HG02763 (cell line): ENCODE data around the gene NAALADL2.
"Not testable (repeated sequence)": the region's sequence is repeated elsewhere in the genome, so short reads cannot be mapped to it uniquely, and the experiment has no call there.

Source experiments
- ATAC-seq: cut with Tn5 transposase; IDR thresholded peaks from one replicate; pipeline ENCODE4 v1.9.1; 2021; ENCODE audit warnings: mild to moderate bottlenecking, moderate library complexity; ENCODE audit not compliant: unreplicated experiment

NAALADL2 gene

GRCh38 chr3:175404027-175404426 lies 544.9 kb downstream of the NAALADL2 start:
- no peak for ATAC-seq

- ATAC-seq, result no peak
Measured at GRCh38 chr3:175404621-175405020, 545.5 kb downstream of the NAALADL2 start.

- ATAC-seq, result no peak
Measured at GRCh38 chr3:175410251-175410650, 551.1 kb downstream of the NAALADL2 start.

- ATAC-seq, result no peak
Measured at GRCh38 chr3:175411405-175411804, 552.3 kb downstream of the NAALADL2 start.

- no peak for ATAC-seq
Measured at GRCh38 chr3:175411946-175412345, 552.8 kb downstream of the NAALADL2 start.

- ATAC-seq, result no peak
Measured at GRCh38 chr3:175413926-175414325, 554.8 kb downstream of the NAALADL2 start.

DNA sequence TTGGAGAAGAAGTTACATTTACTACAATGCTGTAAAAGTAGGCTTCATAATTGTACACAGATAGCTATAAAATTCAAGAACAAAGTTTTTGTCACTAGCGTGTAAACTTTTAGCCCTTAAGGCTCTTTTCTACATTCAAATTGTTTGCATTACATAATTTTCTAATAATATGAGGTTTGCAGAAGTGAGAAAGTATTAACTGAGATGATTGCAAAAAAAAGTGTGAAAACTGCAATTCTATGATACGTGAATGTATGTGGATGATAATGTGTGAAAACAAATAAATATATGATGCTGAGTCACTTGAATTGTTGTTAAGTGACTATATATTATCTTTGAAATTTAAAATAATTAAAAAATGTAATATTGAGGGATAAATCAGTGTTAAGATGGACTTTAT lies 557.5 kb downstream of the NAALADL2 start:
- no peak for ATAC-seq

DNA sequence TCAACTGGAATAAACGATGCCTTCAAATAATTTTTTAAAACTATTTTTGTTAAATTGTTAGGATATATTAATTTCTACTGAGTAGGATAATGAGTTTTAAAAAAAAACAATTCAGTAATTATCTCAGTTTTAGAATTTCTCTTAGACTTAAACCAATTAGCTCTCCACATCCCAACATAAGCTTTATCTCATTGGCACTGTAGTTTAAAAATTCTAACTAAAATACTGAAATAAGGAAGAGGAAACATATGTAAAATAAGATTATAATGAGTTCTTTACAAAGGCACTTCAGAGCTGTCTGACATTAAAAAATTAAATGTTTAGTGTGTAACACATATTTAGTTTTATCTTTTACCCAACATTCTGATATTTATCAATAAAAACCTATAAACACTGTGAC lies 558.3 kb downstream of the NAALADL2 start:
- ATAC-seq, result no peak

DNA sequence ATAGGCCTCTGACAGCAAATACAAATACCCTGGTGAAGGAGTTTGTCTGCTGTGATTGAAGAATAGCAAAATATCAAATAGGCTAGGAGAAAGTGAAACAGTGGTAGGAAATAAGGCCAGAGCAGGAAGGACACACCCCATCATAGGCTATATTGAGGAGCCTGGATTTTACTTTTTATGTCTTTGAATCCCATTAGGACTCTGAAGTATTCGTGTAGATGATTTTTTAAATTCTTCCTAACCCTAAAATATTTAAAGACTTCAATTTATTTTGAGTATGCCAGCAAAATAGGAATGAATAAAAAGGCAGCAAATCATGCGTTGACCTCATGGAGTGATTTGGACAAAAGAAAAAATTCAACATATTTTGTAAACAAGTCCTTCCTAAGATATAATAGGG lies 562.8 kb downstream of the NAALADL2 start:
- ATAC-seq, result no peak

DNA sequence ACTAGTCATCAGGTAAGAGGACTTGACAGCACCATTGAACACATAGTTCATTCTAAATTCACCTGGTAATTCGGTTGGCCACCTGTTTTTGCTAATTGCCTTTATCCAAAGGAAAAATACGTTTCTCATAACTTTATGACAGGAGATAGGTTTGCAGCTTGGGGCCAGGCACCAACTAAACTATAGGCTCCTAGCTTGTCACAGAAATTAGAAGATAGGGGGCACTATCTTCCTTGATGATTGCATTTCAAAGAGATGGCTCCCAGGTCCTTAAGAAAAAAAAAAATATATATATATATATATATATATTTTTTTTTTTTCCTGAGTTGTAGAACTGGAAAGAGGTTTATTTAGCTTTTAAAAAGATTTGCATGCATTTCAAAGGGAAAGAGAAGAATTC lies 563.6 kb downstream of the NAALADL2 start:
- no peak for ATAC-seq

DNA sequence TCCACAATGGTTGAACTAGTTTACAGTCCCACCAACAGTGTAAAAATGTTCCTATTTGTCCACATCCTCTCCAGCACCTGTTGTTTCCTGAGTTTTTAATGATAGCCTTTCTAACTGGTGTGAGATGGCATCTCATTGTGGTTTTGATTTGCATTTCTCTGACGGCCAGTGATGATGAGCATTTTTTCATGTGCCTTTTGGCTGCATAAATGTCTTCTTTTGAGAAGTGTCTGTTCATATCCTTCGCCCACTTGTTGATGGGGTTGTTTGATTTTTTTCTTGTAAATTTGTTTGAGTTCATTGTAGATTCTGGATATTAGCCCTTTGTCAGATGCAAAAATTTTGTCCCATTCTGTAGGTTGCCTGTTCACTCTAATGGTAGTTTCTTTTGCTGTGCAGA lies 564.7 kb downstream of the NAALADL2 start:
- not testable (repeated sequence) for ATAC-seq

DNA sequence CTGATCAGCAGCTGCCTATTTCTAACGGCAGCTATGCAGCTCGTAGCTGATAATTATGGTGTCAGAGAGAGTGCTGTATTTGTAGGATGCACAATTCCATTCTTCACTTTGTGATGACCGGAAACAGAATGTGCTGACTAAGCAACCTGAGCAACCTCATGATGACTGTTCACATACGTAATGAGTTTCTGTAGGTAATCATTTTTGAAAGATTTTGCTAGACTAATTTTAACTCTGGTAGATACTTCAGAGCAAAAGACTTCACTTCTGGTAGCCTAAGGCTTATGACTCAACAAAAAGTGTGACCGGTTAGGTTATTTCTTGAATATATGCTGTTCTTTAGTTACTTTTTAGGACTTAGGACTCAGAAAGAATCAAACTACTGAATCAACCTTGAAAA lies 567.7 kb downstream of the NAALADL2 start:
- no peak for ATAC-seq

DNA sequence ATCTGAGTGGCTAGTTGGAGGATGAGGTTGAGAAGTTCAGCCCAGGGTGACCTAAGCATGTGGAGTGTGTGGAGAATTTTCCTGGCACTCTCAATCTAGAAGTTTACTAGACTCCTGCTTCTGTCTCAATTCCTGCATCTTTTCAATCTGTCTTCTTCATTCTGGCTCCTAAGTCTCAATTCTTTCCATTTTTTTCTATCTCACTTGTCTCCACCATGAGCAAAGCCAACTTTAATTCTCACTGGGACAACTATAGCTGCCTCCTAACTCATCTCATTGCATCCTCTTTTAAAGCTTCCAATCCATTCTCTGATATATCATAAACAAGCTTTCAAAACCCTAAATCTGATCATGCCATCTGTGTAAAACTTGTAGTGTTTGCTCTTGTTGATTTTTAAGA lies 569.3 kb downstream of the NAALADL2 start:
- no peak for ATAC-seq

DNA sequence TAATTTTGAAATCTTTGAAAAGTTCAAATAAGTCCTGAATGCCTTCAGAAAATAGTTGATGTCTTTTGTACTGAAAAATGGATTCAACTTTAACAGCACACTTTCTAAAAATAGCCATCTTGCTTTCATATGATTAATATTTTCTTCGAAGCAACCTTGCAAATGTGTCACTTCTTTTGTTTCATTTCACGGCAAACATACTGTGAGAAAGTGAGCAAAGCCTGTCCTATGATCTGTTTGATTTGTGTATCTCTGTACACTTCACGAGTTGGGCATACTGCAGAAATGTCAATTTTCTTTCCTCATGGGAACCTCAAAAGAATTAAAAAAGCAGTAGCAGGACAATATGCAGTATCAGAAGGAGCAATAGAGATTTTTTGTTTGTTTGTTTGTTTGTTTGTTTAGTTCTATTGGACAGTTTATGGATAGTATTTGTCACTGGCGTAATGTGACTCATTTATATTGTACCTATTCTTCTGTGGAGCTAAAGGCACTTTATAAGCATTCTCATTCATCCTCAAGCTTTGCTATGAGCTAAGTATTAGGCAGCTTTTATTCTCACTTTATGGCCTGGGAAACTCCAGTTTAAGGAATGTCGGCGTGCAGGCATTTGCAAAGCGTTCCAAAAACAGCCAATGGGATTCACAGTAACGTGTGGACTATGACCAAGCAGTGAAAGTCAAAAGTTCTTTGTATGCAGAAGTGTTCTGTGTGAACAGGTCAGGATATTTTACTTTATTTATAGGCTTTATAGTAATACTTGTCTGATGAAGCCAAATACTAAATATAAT lies 572.0 kb downstream of the NAALADL2 start:
- ATAC-seq, result no peak

- ATAC-seq, result no peak
Measured at GRCh38 chr3:175432376-175433025, 573.4 kb downstream of the NAALADL2 start.

- no peak for ATAC-seq
Measured at GRCh38 chr3:175433026-175433674, 574.0 kb downstream of the NAALADL2 start.

- no peak for ATAC-seq
Measured at GRCh38 chr3:175434561-175434960, 575.4 kb downstream of the NAALADL2 start.

DNA sequence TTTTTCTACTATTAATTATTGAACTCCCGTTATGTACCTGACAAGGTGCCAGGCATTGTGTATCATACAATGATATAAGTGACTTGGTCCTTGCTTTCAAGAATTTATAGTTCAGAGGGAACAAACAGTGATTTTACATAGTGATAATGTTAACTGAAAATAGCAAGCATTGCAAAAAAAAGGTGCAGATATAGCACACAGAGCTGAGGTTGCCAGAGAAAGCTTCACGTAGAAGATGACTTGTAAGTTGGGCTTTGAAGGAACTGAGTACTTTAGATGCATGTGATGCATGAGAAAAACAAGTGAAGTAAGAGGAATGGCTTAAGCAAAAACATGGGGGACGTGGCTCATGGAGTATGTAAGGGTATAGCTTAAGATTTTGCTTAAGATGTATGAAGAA lies 584.5 kb downstream of the NAALADL2 start:
- no peak for ATAC-seq

- no peak for ATAC-seq
Measured at GRCh38 chr3:175445741-175446140, 586.6 kb downstream of the NAALADL2 start.

DNA sequence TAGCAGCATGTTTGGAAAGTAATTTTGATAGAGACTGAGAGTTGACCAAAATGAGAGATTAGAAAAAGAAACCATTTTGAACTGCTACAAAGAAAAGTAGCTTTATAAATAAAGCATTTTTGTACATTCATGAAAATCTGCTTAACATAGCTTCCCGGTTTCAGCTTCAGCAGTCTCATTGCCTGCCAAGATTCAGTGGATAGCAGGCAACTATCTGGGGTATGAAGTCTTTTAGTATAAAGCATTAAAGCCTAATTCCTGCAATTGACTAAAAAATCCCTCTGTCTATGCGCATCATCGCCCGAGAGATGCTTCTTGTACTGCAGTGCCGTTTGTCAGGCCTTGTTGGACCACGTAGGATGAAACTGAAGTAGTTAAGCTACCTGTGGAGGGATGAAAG lies 588.4 kb downstream of the NAALADL2 start:
- no peak for ATAC-seq

DNA sequence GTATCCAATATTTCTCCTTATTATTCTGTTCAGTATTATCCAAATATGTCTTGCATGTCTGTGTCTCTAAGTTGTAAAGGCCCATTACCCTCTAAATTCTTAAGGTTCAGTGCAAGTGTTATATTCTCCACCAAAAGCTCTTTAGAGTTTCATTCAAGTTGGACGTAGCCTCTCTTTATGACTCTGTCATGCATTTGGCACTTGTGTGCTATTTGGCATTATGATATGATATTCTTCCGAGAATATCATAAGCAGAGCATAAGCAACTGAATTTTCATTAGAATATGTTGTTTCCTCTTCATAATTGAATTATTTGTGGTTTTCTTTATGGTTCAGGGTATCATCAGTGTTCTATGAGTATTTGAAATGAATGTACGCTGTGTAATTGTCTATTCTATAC lies 594.2 kb downstream of the NAALADL2 start:
- no peak for ATAC-seq

- no peak for ATAC-seq
Measured at GRCh38 chr3:175456466-175456865, 597.3 kb downstream of the NAALADL2 start.
